ENCODE data around the gene KCNMB1.

The KCNMB1 gene, protein sequence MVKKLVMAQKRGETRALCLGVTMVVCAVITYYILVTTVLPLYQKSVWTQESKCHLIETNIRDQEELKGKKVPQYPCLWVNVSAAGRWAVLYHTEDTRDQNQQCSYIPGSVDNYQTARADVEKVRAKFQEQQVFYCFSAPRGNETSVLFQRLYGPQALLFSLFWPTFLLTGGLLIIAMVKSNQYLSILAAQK
- 0 reads per million in 9 experiments for total RNA-seq

DNA sequence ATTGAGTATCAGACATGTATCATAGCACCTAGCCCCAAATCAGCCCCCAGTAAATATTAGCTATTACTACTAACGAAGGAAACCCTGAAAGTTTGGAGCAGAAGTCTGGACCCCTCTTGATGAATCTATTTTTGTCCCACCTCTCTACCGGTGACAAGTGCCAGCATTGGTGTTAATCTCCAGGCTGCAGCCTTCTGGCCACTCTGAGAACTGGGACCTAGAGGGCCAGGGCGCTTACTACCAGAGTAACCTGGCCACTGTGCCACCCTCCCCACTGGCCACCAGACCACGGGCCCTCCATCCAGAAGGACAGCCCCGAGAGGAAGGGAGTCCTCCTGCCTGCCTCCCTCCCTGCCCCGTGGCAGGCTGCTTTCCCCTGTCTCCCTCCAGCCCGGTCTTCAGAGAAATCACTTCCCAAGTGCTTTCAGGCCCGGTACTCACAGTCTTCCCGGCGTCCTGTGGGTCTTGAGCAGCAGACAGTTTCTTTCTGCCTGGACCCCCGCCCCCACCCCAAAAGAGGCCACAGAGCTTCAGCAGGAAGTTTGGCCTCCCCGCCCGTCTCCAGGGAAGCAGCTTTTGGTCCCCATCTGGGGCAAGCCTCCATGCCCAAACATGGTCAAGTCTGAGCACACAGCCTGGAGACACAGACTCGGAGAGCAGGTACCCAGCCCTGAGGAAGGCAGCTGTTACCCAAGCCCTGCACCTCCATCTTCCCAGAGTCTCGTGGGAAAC is at the start of gene KCNMB1:
TSS of gene KCNMB1 (minus strand) at position 550 of the 732 bp plus-strand sequence. CDS start 3,920 bp downstream, outside the sequence.
- H3K4me3 Mint-ChIP-seq: no peak within 1 kb of the TSS
- H3K27me3 Mint-ChIP-seq: peaks cover 47 to 66% of the 10 kb centered on the region in 2 donors
- H3K27ac Mint-ChIP-seq: peak within 1 kb of the TSS in 1 of 2 donors; percentile 35
- peaks cover 8 to 9% of the 10 kb centered on the region in 2 donors for H3K4me1 Mint-ChIP-seq (ENCODE audit: low read depth in 2 of 2)
- ATAC-seq (replicated peaks): no peak
- H3K36me3 Mint-ChIP-seq (ENCODE audit: insufficient read depth): no peaks in the 10 kb centered on the region
- no peaks in the 10 kb centered on the region for H3K9me3 Mint-ChIP-seq
- DNase-seq: no peak

DNA sequence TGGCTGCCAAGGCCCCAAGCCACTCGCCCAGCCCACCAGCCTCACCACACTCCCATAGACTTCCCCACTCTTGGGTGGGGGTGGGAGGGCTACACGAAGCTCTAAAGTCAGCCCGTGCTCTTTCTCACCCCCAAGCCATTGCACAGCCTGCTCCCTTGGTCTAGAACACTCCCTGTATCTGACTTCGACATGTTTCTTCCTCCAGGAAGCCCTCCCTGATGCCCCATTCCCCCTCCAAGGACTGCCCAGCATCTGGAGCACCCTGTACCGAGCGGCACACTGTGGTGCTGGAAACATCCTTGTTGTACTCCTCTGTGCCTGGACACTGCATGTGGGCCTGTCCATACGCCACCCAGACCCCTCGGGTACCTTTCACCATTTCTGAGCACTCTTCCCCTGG is 49.4 kb upstream of the KCNMB1 start:
- H3K9me3 Mint-ChIP-seq: no peaks in the 10 kb centered on the region
- no peaks in the 10 kb centered on the region for H3K36me3 Mint-ChIP-seq (ENCODE audit: insufficient read depth)
- peak overlapping the region in 1 of 2 donors; percentile 7 for H3K27ac Mint-ChIP-seq
- H3K27me3 Mint-ChIP-seq: peaks cover 0 to 29% of the 10 kb centered on the region in 2 donors
- ATAC-seq (replicated peaks): no peak
- peaks cover 0 to 2% of the 10 kb centered on the region in 2 donors for H3K4me1 Mint-ChIP-seq (ENCODE audit: low read depth in 2 of 2)
- no peak overlapping the region for H3K4me3 Mint-ChIP-seq
- DNase-seq: no peak

DNA sequence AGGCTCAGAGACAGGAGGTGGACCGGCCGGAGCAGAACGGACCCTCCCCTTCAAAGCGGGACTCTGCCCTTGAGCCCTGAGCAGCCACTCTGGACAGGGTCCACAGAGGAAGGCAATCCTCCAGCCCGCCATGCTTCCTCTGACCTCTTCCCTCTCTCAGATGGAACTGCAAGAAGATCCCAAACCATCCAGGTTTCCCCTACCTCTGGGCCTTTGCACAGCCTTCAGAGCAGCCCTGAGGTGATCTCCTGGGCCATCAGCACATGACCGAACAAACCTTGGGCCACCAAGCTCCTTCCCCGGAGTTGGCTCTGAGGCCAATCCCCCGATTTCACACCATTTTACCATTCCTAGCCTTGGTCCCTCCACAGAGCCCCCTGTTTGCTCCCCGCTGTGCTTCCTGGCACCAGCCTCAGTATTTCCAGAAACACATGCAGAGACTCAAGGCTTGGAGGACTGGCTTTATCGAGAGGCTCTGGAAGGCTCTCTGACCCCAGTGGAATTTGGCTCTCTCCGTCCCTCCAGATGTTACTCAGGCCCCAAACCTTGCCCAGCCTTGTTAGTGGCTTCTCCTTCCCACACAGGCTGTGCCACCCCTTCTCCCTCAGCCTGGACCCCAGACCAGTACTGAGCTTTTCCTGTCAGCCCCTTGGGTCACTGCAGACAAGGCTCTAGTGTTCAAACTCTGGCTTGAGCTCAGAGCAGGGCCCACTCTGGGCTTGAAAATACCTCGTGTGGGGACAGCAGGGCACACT is 48.6 kb upstream of the KCNMB1 start:
- Mint-ChIP-seq H3K4me3 (no peak overlapping the region), H3K36me3 (ENCODE audit: insufficient read depth) (no peaks in the 10 kb centered on the region), H3K9me3 (no peaks in the 10 kb centered on the region), H3K27ac (peak overlapping the region in 1 of 2 donors; percentile 7), H3K27me3 (peaks cover 0 to 29% of the 10 kb centered on the region in 2 donors), H3K4me1 (ENCODE audit: low read depth in 2 of 2) (peaks cover 0 to 2% of the 10 kb centered on the region in 2 donors)
- DNase-seq: no peak
- ATAC-seq (replicated peaks): no peak

DNA sequence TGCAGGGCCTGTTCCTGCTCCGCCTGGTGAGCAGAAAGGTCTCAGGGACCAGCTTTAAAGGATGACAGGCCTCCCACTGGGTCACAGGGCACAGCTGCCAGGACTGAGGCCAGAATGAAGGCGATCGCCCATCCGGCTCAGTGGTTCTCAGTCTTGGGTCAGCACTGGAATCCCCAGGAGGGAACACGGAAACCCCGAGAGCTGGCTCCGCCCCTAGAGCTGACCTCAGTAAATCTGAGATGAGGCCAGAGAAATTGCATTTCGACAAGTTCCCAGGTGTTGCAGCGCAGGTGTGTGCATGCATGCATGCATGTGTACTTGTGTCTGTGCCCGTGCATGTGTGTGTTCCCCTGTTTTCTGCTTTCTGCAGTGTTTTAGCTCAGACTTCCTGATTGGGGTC is 47.2 kb upstream of the KCNMB1 start:
- peaks cover 0 to 2% of the 10 kb centered on the region in 2 donors for H3K4me1 Mint-ChIP-seq (ENCODE audit: low read depth in 2 of 2)
- no peaks in the 10 kb centered on the region for H3K36me3 Mint-ChIP-seq (ENCODE audit: insufficient read depth)
- no peaks in the 10 kb centered on the region for H3K9me3 Mint-ChIP-seq
- no peak for ATAC-seq (replicated peaks)
- no peak overlapping the region for H3K4me3 Mint-ChIP-seq
- H3K27me3 Mint-ChIP-seq: peaks cover 8 to 35% of the 10 kb centered on the region in 2 donors
- H3K27ac Mint-ChIP-seq: no peak overlapping the region
- DNase-seq: no peak

DNA sequence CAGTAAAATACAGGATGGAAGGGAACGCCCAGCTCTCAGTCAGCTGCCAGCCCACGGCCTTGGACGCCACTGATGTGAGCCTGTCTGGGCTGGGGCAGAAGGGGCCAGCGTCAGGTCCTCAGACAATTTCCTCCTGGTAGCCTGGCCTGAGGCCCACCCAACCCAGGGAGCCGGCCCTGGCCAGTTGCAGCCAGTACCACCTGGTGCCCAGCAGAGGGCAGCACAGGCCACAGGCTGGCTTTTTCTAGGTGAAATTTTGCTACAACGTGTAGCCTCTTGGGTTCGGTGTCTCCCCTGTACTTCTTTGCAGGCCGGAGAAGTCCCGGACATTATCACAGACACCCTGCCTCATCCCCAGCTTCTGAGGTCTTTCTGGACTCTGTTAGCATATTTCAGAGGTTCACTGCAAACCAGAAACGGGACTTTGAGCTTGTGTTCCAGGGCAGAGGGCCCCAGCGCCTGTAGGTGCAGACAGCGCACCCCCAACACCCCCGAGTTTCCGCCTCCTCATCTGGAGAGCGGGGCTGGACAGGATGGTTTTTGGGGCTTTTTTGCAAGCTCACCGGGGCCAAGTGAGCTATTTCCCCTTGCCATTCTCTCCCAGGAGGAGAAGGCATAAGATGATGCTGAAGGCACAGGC is 45.9 kb upstream of the KCNMB1 start:
- ATAC-seq (replicated peaks): peak; percentile 73
- H3K4me3 Mint-ChIP-seq: no peak overlapping the region
- no peaks in the 10 kb centered on the region for H3K9me3 Mint-ChIP-seq
- H3K27me3 Mint-ChIP-seq: peaks cover 14 to 48% of the 10 kb centered on the region in 2 donors
- peak; percentile 32 to 50 (median 42) for DNase-seq
- H3K36me3 Mint-ChIP-seq (ENCODE audit: insufficient read depth): no peaks in the 10 kb centered on the region
- H3K4me1 Mint-ChIP-seq (ENCODE audit: low read depth in 2 of 2): peaks cover 0 to 2% of the 10 kb centered on the region in 2 donors
- H3K27ac Mint-ChIP-seq: no peak overlapping the region

DNA sequence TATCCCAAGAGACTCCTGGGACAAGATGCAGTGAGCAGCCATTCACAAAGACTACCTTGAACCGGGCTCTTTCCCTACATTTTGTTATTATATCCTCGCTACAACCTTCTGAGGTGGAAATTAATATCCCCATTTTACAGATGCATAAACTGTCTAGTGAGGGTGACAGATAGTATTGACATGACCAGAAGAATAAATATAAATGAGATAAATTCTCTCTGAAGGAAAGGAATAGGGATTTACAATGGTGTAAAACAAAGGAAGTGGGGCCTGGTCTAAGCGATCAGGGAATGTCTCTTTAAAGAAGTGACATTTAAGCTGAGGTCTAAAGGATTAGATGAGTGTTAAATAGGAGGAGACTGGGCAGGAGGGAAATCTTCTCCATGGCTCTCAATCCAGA is 43.5 kb upstream of the KCNMB1 start:
- DNase-seq (no peak), ATAC-seq (replicated peaks) (no peak)
- H3K27ac Mint-ChIP-seq: no peak overlapping the region

DNA sequence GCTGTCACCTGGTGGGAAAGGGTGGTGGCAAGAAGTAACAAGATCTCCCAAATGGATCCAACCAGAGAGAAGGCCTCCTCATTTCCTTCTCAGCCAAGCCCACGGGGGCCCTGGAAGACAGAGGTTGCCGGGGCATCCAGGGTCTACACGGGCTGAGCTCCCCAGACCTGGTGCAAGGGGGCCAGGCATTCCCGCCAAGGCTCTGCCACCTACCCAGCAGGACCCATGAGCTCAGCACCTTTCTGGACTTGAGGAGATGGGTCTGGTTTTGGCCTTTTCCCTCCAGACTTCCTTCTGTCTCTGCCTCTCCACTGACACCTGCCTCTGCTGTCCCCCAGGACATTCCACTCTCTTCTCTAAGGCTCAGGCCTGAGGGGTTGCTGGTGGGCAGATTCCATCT is 42.4 kb upstream of the KCNMB1 start:
- no peak overlapping the region for H3K4me3 Mint-ChIP-seq
- DNase-seq (no peak), ATAC-seq (replicated peaks) (no peak)
- H3K9me3 Mint-ChIP-seq: no peaks in the 10 kb centered on the region
- peaks cover 0 to 2% of the 10 kb centered on the region in 2 donors for H3K4me1 Mint-ChIP-seq (ENCODE audit: low read depth in 2 of 2)
- H3K27ac Mint-ChIP-seq: no peak overlapping the region
- H3K27me3 Mint-ChIP-seq: peaks cover 37 to 55% of the 10 kb centered on the region in 2 donors
- no peaks in the 10 kb centered on the region for H3K36me3 Mint-ChIP-seq (ENCODE audit: insufficient read depth)

More for the DNA sequence above, 43.5 kb upstream of the KCNMB1 start:
- peaks cover 0 to 2% of the 10 kb centered on the region in 2 donors for H3K4me1 Mint-ChIP-seq (ENCODE audit: low read depth in 2 of 2)
- no peak overlapping the region for H3K4me3 Mint-ChIP-seq
- no peaks in the 10 kb centered on the region for H3K36me3 Mint-ChIP-seq (ENCODE audit: insufficient read depth)
- H3K27me3 Mint-ChIP-seq: peaks cover 34 to 58% of the 10 kb centered on the region in 2 donors
- no peaks in the 10 kb centered on the region for H3K9me3 Mint-ChIP-seq

DNA sequence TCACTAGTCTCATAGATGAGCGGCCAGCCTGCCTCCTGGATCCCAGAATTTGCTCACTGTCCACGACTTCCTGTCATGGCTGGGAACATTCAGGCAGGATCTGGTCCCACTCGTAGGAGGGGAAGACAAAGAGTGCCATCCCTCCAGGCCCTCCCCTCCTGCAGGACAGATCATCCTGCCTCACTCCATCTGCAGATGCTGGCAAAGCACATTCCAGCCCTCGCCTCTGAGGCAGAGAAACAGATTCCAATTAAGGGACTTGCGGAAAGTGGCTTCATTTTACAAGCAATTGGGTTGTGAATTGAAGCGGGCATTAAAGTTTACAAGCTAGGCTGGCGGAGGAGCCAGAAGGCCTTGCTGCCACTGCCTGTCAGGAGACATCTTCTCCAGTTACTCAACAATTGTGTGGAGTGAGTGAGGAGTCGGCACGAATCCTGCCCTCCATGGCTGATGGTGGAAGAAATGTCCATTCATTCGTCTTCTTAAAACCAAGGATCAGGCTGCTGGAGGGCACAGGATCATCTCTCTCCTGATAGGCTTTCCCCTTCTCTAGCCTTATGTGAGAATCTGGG is 41.8 kb upstream of the KCNMB1 start:
- peaks cover 0 to 2% of the 10 kb centered on the region in 2 donors for H3K4me1 Mint-ChIP-seq (ENCODE audit: low read depth in 2 of 2)
- H3K36me3 Mint-ChIP-seq (ENCODE audit: insufficient read depth): no peaks in the 10 kb centered on the region
- no peak overlapping the region for H3K4me3 Mint-ChIP-seq
- H3K27me3 Mint-ChIP-seq: peaks cover 37 to 55% of the 10 kb centered on the region in 2 donors
- no peak overlapping the region for H3K27ac Mint-ChIP-seq
- ATAC-seq (replicated peaks) (no peak), DNase-seq (no peak)
- H3K9me3 Mint-ChIP-seq: no peaks in the 10 kb centered on the region

DNA sequence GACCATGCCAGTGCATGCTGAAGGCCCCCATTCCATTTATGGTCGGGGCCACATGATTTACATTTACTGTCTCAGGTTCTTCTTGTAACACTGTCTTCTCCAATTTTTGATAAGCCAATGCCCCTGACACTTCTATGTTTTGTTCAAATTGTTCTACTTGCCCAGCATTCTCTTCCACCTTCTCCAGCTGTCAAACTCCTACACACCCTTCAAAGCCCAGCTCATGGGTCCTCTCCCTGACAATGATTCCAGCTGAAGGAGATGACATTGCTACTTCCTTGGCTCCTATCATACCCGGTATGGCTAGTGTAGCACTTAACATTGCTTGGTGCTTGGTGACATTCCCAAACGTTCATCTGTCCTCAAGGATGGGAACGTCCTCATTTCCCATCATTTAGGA is 41.1 kb upstream of the KCNMB1 start:
- Mint-ChIP-seq H3K27ac (no peak overlapping the region), H3K4me3 (no peak overlapping the region), H3K9me3 (no peaks in the 10 kb centered on the region), H3K4me1 (ENCODE audit: low read depth in 2 of 2) (peaks cover 0 to 2% of the 10 kb centered on the region in 2 donors), H3K27me3 (peaks cover 37 to 55% of the 10 kb centered on the region in 2 donors), H3K36me3 (ENCODE audit: insufficient read depth) (no peaks in the 10 kb centered on the region)
- DNase-seq (no peak), ATAC-seq (replicated peaks) (no peak)

DNA sequence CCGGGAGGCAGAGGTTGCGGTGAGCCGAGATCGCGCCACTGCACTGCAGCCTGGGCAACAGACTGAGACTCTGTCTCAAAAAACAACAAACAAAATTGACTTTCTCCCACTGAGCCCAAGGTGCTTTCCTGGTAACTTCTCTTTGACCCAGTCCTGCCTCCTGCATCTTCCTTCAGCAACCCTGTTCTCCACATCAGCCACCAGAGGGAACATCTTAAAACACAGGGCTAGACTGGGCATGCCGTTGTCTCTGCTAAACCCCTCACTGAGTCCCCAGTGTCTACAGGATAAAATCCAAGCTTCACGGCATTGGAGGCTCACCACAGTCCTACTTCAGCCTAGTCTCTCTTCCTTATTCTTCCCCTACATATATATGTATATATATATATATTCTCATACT is 39.8 kb upstream of the KCNMB1 start:
- DNase-seq (no peak), ATAC-seq (replicated peaks) (no peak)
- no peak overlapping the region for H3K27ac Mint-ChIP-seq
- H3K36me3 Mint-ChIP-seq (ENCODE audit: insufficient read depth): no peaks in the 10 kb centered on the region
- no peak overlapping the region for H3K4me3 Mint-ChIP-seq
- no peaks in the 10 kb centered on the region for H3K9me3 Mint-ChIP-seq
- peaks cover 44 to 50% of the 10 kb centered on the region in 2 donors for H3K27me3 Mint-ChIP-seq
- H3K4me1 Mint-ChIP-seq (ENCODE audit: low read depth in 2 of 2): no peaks in the 10 kb centered on the region

DNA sequence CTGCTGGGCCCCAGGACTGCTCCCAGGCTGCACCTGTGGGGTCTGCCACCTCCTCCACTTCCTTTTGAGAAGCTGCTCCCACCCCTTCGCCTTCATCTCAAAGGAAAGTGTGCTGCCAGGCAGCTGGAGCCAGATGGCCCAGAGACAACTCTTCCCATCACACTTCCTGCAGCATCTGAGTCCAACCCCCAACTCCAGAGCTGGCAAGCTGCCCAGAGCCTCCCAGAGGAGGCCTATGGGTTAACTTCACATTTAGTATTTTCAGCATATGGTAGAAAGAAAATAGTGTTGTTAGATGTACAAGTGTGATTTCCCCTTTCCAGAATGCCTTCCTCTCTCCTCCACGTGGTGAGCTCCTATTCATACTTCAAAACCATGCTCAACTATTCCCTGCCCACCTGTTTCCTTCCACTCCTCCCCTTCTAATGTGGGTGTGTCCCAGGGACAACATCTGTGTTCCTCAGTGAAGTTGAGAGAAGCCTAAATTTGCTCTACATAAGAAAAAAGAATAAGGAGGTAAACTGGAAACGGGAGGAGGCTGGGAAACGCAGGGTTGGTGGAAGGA is 38.6 kb upstream of the KCNMB1 start:
- ATAC-seq (replicated peaks): no peak
- H3K27me3 Mint-ChIP-seq: peaks cover 47 to 53% of the 10 kb centered on the region in 2 donors
- DNase-seq: no peak
- no peaks in the 10 kb centered on the region for H3K9me3 Mint-ChIP-seq
- H3K27ac Mint-ChIP-seq: no peak overlapping the region
- no peaks in the 10 kb centered on the region for H3K4me1 Mint-ChIP-seq (ENCODE audit: low read depth in 2 of 2)
- no peak overlapping the region for H3K4me3 Mint-ChIP-seq
- no peaks in the 10 kb centered on the region for H3K36me3 Mint-ChIP-seq (ENCODE audit: insufficient read depth)

DNA sequence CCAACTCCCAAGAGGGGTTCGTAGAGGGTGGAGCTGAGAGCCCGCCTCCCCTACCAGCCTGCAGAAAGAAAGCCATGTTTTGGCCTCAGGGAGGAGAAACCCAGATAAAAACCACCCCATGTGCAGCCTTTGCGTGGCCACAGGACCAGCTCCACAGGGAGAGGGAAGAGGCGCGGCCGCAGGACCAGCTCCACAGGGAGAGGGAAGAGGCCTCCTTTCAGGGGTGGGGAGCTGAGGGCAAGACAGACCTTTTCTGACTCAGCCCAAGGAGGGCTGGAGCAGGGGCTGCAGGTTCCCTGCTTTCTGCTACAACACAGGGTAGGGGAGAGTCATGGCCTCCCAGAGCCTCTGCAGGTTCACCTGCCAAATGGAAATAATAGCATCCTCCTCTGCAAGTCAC is 37.6 kb upstream of the KCNMB1 start:
- H3K27ac Mint-ChIP-seq: no peak overlapping the region
- no peaks in the 10 kb centered on the region for H3K36me3 Mint-ChIP-seq (ENCODE audit: insufficient read depth)
- ATAC-seq (replicated peaks): no peak

More for the DNA sequence above, 37.6 kb upstream of the KCNMB1 start:
- Mint-ChIP-seq H3K27me3 (peaks cover 50 to 57% of the 10 kb centered on the region in 2 donors), H3K4me3 (no peak overlapping the region), H3K4me1 (ENCODE audit: low read depth in 2 of 2) (no peaks in the 10 kb centered on the region), H3K9me3 (no peaks in the 10 kb centered on the region)
- no peak for DNase-seq

Data from effector memory CD8-positive, alpha-beta T cell (primary cell).